ENCODE results near the gene FAH. TPM values are rescaled to one million over a fixed set of nuclear protein-coding genes. Genes with fewer than 3 reads are reported as not detected.

The FAH gene
- total RNA-seq, 1 experiment from 2014 or later, result 21.5 TPM

DNA sequence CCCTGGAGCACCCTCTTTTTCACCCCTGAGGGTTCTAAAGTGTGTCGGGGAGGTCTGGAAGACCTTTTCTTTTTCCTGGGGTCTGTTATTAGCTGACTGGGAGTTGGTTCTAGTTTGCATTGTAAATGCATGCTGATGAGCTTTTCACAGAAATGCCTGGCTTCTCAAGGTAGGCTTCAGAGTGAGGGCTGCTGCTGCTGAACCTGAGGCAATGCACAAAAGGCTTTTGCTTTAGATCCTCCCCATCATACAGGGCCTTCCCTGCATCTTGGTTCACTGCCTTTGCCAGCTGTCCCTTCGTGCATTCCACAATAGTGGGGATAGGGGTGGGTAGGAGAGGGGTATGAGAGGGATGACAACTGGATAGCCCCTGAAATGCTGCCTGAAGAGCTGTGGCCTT is 46.6 kb downstream of the FAH start:
- no peak overlapping the region for H3T11ph ChIP-seq (ENCODE audit: low read length)
- Mint-ChIP-seq H3K36me3 (ENCODE audit: insufficient read depth in 1 of 3, low read depth in 3 of 3) (no peaks in the 10 kb centered on the region; a peak in 1 of 7 replicates), H3K9me3 (no peaks in the 10 kb centered on the region; a peak in 1 of 5 replicates), H3K4me1 (peaks cover 17 to 20% of the 10 kb centered on the region in 2 experiments), H3K27me3 (ENCODE audit: low read depth) (peaks cover 2% of the 10 kb centered on the region; the same call in 1 of the 2 replicates), H3K4me3 (peak overlapping the region in 1 of 2 experiments; percentile 25; a peak in 2 of 5 replicates), H3K27ac (peak overlapping the region in 1 of 3 experiments; percentile 88; a peak in 3 of 7 replicates)
- H4K20me1 ChIP-seq (ENCODE audit: control insufficient read depth, insufficient read depth, insufficient read length), result no peaks in the 10 kb centered on the region
- no peak overlapping the region for H2BK12ac ChIP-seq (ENCODE audit: insufficient read length, low read depth, low read length)
- no peak overlapping the region for H2AK5ac ChIP-seq (ENCODE audit: insufficient read length, low read length)
- DNase-seq, result peak; percentile 44
- H2BK120ac ChIP-seq (ENCODE audit: low read depth, low read length, poor library complexity, severe bottlenecking), result no peak overlapping the region
- no peak overlapping the region for H2BK20ac ChIP-seq (ENCODE audit: low read depth, low read length, poor library complexity, severe bottlenecking)
- no peak overlapping the region for H2BK5ac ChIP-seq (ENCODE audit: insufficient read length, low read length)
- no peak overlapping the region for H2BK15ac ChIP-seq (ENCODE audit: low read depth, low read length)
- peak overlapping the region; percentile 21 for H4K5ac ChIP-seq (ENCODE audit: insufficient read length, low read depth, low read length)
- no peak overlapping the region for H3K9ac ChIP-seq (ENCODE audit: extremely low read depth, insufficient read length, low read length)
- no peaks in the 10 kb centered on the region for H3K27me3 ChIP-seq (ENCODE audit: insufficient read depth, low read length)
- no peak overlapping the region for H3K23ac ChIP-seq (ENCODE audit: insufficient read length, low read depth, low read length)
- H4K8ac ChIP-seq (replicated peaks; ENCODE audit: insufficient read length, low read depth, low read length), result no peak overlapping the region
- H3K4me1 ChIP-seq (ENCODE audit: insufficient read depth, low read length), result peaks cover 6% of the 10 kb centered on the region; the same call in 1 of the 2 replicates
- no peak overlapping the region for H3K4ac ChIP-seq (ENCODE audit: low read depth, low read length)
- no peak overlapping the region for H4K91ac ChIP-seq (ENCODE audit: insufficient read length, low read depth, low read length)
- no peaks in the 10 kb centered on the region for H3K79me1 ChIP-seq (ENCODE audit: insufficient read depth, low read depth, low read length, poor library complexity, severe bottlenecking)
- no peaks in the 10 kb centered on the region for H3K9me3 ChIP-seq (ENCODE audit: control insufficient read depth, low read depth, low read length)
- no peak overlapping the region for H3K56ac ChIP-seq (ENCODE audit: insufficient read length, low read depth, low read length)
- no peak overlapping the region for H3K14ac ChIP-seq (ENCODE audit: insufficient read depth, low read length)
- peaks cover 2% of the 10 kb centered on the region for H3K23me2 ChIP-seq (ENCODE audit: insufficient read length, low read depth, low read length, poor library complexity, severe bottlenecking)
- no peaks in the 10 kb centered on the region for H3K79me2 ChIP-seq (ENCODE audit: insufficient read depth, low read length)
- H2AFZ ChIP-seq (ENCODE audit: low read length), result no peak overlapping the region
- TF ChIP-seq, protein P1, sequence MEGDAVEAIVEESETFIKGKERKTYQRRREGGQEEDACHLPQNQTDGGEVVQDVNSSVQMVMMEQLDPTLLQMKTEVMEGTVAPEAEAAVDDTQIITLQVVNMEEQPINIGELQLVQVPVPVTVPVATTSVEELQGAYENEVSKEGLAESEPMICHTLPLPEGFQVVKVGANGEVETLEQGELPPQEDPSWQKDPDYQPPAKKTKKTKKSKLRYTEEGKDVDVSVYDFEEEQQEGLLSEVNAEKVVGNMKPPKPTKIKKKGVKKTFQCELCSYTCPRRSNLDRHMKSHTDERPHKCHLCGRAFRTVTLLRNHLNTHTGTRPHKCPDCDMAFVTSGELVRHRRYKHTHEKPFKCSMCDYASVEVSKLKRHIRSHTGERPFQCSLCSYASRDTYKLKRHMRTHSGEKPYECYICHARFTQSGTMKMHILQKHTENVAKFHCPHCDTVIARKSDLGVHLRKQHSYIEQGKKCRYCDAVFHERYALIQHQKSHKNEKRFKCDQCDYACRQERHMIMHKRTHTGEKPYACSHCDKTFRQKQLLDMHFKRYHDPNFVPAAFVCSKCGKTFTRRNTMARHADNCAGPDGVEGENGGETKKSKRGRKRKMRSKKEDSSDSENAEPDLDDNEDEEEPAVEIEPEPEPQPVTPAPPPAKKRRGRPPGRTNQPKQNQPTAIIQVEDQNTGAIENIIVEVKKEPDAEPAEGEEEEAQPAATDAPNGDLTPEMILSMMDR (conservative IDR thresholded peaks at IDR 0.05), result no peak
- no peak overlapping the region for H3K27ac ChIP-seq (ENCODE audit: insufficient read length, low read depth, low read length)
- no peak overlapping the region for H3K4me2 ChIP-seq (ENCODE audit: insufficient read depth, insufficient read length, low read length)
- no CpG with 5 or more reads among the region's 2 CpGs for WGBS (ENCODE audit: extremely low coverage, insufficient read length, low lambda C conversion rate)
- H3K18ac ChIP-seq (ENCODE audit: insufficient read length, low read depth, low read length), result no peak overlapping the region

Data from H9 (cell line).